A549 (cell line): ENCODE data around the gene DNAJC16. TPM values are rescaled to one million over a fixed set of nuclear protein-coding genes. Genes with fewer than 3 reads are reported as not detected.

Experiments used
- ATAC-seq, 2 experiments: fragments of 200-7000 bp in 1 of 2; fragments of >200 bp in 1 of 2; cut with Nextera tagmentation in 1 of 2; cut with Tn5 transposase in 1 of 2; 3 replicates each; pipeline versions ENCODE4 v1.8.0 to v1.9.1; 2018 to 2020; ENCODE audit warnings: mild to moderate bottlenecking in 1 of 2, moderate library complexity in 1 of 2
- CTCF ChIA-PET: fragments of 300-600 bp; sonication (Branson Sonifier 250); formaldehyde crosslinking; extraction: SDS; loops from one replicate; lab custom pipeline; 2021; ENCODE audit warnings: antibody characterized with exemption, inconsistent platforms; lab: Yijun Ruan, JAX
- POLR2A ChIA-PET: fragments of 350-600 bp; formaldehyde crosslinking; extraction: SDS; loops from one replicate; lab custom pipeline; 2021; ENCODE audit warnings: antibody characterized with exemption, inconsistent platforms; lab: Yijun Ruan, JAX
- DNase-seq, 2 experiments: peaks; one replicate each; pipeline versions ENCODE4 v3.0.0 to v3.0.0-alpha.2; 2011 to 2016; ENCODE audit warnings: low read depth in 1 of 2, low spot score in 1 of 2
- FAIRE-seq: peaks from 2 replicates; lab custom pipeline; 2011; peaks lifted over from hg19 to GRCh38; lab: Jason Lieb, UNC
- H3K27ac ChIP-seq, 2 experiments: fragments of >200 bp; sonication (Bioruptor Twin); formaldehyde crosslinking; 3 replicates each; pipeline ENCODE4 v1.5.1; 2016 to 2017
- H3K4me1 ChIP-seq: fragments of >200 bp; sonication (Bioruptor Twin); formaldehyde crosslinking; 3 replicates; pipeline ENCODE4 v1.6.1; 2016
- H3K4me2 ChIP-seq: fragments of >200 bp; sonication (Bioruptor Twin); formaldehyde crosslinking; 3 replicates; pipeline ENCODE4 v1.6.1; 2016
- H3K4me3 ChIP-seq: fragments of >200 bp; sonication (Bioruptor Twin); formaldehyde crosslinking; 3 replicates; pipeline ENCODE4 v1.5.1; 2016
- H3K9me3 ChIP-seq: fragments of >200 bp; sonication (Bioruptor Twin); formaldehyde crosslinking; 3 replicates; pipeline ENCODE4 v1.6.1; 2016
- CHD2 ChIP-seq: fragments of 150-350 bp; IDR thresholded peaks from 2 replicates; pipeline ENCODE4 v1.6.1; 2014; ENCODE audit warnings: low read length; ENCODE audit not compliant: partially characterized antibody
- EHF ChIP-seq: fragments of 250-450 bp; sonication (Bioruptor Pico); IDR thresholded peaks from 2 replicates; pipeline ENCODE4 v1.5.0; 2020; ENCODE audit warnings: mild to moderate bottlenecking
- EP300 ChIP-seq, 2 experiments: fragments of >200 bp; sonication (Bioruptor Twin); formaldehyde crosslinking; IDR thresholded peaks; 2 replicates in 1 of 2; 3 replicates in 1 of 2; pipeline ENCODE4 v1.6.1; 2016 to 2017
- ESRRA ChIP-seq: fragments of 150-350 bp; IDR thresholded peaks from 2 replicates; pipeline ENCODE4 v1.6.1; 2014; ENCODE audit warnings: mild to moderate bottlenecking, low read length, borderline replicate concordance
- GATA3 ChIP-seq: IDR thresholded peaks from 2 replicates; pipeline ENCODE4 v1.6.1; 2012; ENCODE audit warnings: borderline replicate concordance
- HDAC2 ChIP-seq: fragments of 200-600 bp; sonication (generic); IDR thresholded peaks from 2 replicates; pipeline ENCODE4 v1.6.1; 2016
- HOXB13 ChIP-seq: fragments of 250-450 bp; sonication (Bioruptor Pico); IDR thresholded peaks from 2 replicates; pipeline ENCODE4 v1.5.0; 2020; ENCODE audit warnings: low read depth, mild to moderate bottlenecking, moderate library complexity
- HOXB5 ChIP-seq: fragments of 250-450 bp; sonication (Bioruptor Pico); IDR thresholded peaks from 2 replicates; pipeline ENCODE4 v1.5.0; 2020; ENCODE audit warnings: mild to moderate bottlenecking, moderate library complexity
- JUN ChIP-seq, 2 experiments: fragments of >200 bp; sonication (Bioruptor Twin); formaldehyde crosslinking; IDR thresholded peaks; 2 replicates in 1 of 2; 3 replicates in 1 of 2; pipeline ENCODE4 v1.6.1; 2016 to 2017
- KDM1A ChIP-seq: fragments of 200-600 bp; sonication (generic); IDR thresholded peaks from 2 replicates; pipeline ENCODE4 v1.6.1; 2016; ENCODE audit warnings: low read depth, mild to moderate bottlenecking
- MAFK ChIP-seq: fragments of 450-650 bp; IDR thresholded peaks from 2 replicates; pipeline ENCODE4 v1.6.1; 2014; ENCODE audit not compliant: partially characterized antibody
- NFE2L2 ChIP-seq: fragments of 150-350 bp; conservative IDR thresholded peaks from 2 replicates; pipeline ENCODE4 v1.6.1; 2014; ENCODE audit warnings: low read length
- NR3C1 ChIP-seq: fragments of >200 bp; sonication (Bioruptor Twin); formaldehyde crosslinking; IDR thresholded peaks from 3 replicates; pipeline ENCODE4 v1.6.1; 2017
- PHF8 ChIP-seq: fragments of 200-600 bp; sonication (generic); IDR thresholded peaks from 2 replicates; pipeline ENCODE4 v1.6.1; 2016; ENCODE audit warnings: low read depth, mild to moderate bottlenecking, antibody characterized with exemption, moderate library complexity, borderline replicate concordance
- POLR2A ChIP-seq: IDR thresholded peaks from 2 replicates; pipeline ENCODE4 v1.6.1; 2012; ENCODE audit warnings: mild to moderate bottlenecking, low read length
- RFX5 ChIP-seq: fragments of 450-650 bp; IDR thresholded peaks from 2 replicates; pipeline ENCODE4 v1.7.1; 2014; ENCODE audit warnings: antibody characterized with exemption, mild to moderate bottlenecking, moderate library complexity
- RNF2 ChIP-seq: fragments of 200-600 bp; sonication (generic); IDR thresholded peaks from 2 replicates; pipeline ENCODE4 v1.6.1; 2016; ENCODE audit warnings: low read depth, mild to moderate bottlenecking, antibody characterized with exemption, moderate library complexity, borderline replicate concordance
- SMC3 ChIP-seq: fragments of >200 bp; sonication (Bioruptor Twin); formaldehyde crosslinking; IDR thresholded peaks from 3 replicates; pipeline ENCODE4 v1.6.1; 2018; ENCODE audit warnings: inconsistent platforms
- ZC3H11A ChIP-seq: fragments of 450-650 bp; IDR thresholded peaks from 2 replicates; pipeline ENCODE4 v1.6.1; 2014; ENCODE audit warnings: antibody characterized with exemption, mild to moderate bottlenecking
- WGBS: methylation state at CpG from one replicate; pipeline ENCODE4 v1.1.6; 2017; ENCODE audit errors: missing lambda C conversion rate; 5-methylcytosine and 5-hydroxymethylcytosine counted together
- polyA plus RNA-seq, 4 experiments: library from polyadenylated mRNA; depleted of rRNA in 3 of 4; stranded (reverse); fragments of >200 nt; fragmentation: RNase III in 1 of 4; extraction: RNeasy Plus Mini Kit Qiagen cat#74134 plus additional on column Dnase treatment in 1 of 4; gene quantifications; 2 replicates in 3 of 4; 3 replicates in 1 of 4; pipeline ENCODE4 v1.2.3, GENCODE V29; 2011 to 2017
- TF ChIP-seq, protein P1 (sequence below): fragments of 250-450 bp; sonication (Bioruptor Pico); IDR thresholded peaks from 2 replicates; pipeline ENCODE4 v1.5.0; 2020; ENCODE audit warnings: low read depth, mild to moderate bottlenecking, moderate library complexity
- TF ChIP-seq, protein P2 (sequence below): IDR thresholded peaks from 2 replicates; pipeline ENCODE4 v1.6.1; 2012
- TF ChIP-seq, protein P3 (sequence below): fragments of >200 bp; sonication (Bioruptor Twin); formaldehyde crosslinking; IDR thresholded peaks from 2 replicates; pipeline ENCODE4 v1.6.1; 2016
- TF ChIP-seq, protein P4 (sequence below): IDR thresholded peaks from 2 replicates; pipeline ENCODE4 v1.6.1; 2012; ENCODE audit warnings: low read depth, borderline replicate concordance

The DNAJC16 gene
- polyA plus RNA-seq, 2 of the 4 experiments (the other 2 are of a cell fraction), result 4.6 to 12.5 TPM

- no peaks in the 10 kb centered on the region for H3K4me1 ChIP-seq
- POLR2A ChIA-PET, result no interaction called here
- DNase-seq, result no peak
- FAIRE-seq, result no peak
- no peak overlapping the region for H3K4me2 ChIP-seq
- no peak overlapping the region for H3K27ac ChIP-seq
- H3K4me3 ChIP-seq, result no peak overlapping the region
- TF ChIP-seq JUN (IDR thresholded peaks at IDR 0.05) (no peak), CHD2 (no peak), KDM1A (no peak), NFE2L2 (no peak), PHF8 (no peak), EP300 (IDR thresholded peaks at IDR 0.05) (no peak), HOXB13 (CRISPR knock-in tag) (no peak), RNF2 (no peak), SMC3 (no peak), POLR2A (no peak), ZC3H11A (no peak), HOXB5 (CRISPR knock-in tag) (no peak), HDAC2 (no peak), MAFK (no peak), NR3C1 (no peak), RFX5 (no peak)
- TF ChIP-seq, protein P1, sequence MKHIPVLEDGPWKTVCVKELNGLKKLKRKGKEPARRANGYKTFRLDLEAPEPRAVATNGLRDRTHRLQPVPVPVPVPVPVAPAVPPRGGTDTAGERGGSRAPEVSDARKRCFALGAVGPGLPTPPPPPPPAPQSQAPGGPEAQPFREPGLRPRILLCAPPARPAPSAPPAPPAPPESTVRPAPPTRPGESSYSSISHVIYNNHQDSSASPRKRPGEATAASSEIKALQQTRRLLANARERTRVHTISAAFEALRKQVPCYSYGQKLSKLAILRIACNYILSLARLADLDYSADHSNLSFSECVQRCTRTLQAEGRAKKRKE, result no peak
- TF ChIP-seq, protein P2, sequence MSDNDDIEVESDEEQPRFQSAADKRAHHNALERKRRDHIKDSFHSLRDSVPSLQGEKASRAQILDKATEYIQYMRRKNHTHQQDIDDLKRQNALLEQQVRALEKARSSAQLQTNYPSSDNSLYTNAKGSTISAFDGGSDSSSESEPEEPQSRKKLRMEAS, result no peak
- TF ChIP-seq, protein P3, sequence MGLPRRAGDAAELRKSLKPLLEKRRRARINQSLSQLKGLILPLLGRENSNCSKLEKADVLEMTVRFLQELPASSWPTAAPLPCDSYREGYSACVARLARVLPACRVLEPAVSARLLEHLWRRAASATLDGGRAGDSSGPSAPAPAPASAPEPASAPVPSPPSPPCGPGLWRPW, result no peak
- CTCF ChIA-PET, result no interaction called here
- no peaks in the 10 kb centered on the region for H3K9me3 ChIP-seq
- 100% methylated on average over 2 of the region's 2 CpGs for WGBS
- ATAC-seq, result no peak
Measured at GRCh38 chr1:15557008-15557407, 30.4 kb downstream of the DNAJC16 start.

GRCh38 chr1:15557594-15557993 lies 30.9 kb downstream of the DNAJC16 start:
- ChIA-PET CTCF (no interaction called here), POLR2A (no interaction called here)
- no peak for TF ChIP-seq RFX5
- no peak for TF ChIP-seq EHF
- no peak for TF ChIP-seq ESRRA
- TF ChIP-seq, protein P4, sequence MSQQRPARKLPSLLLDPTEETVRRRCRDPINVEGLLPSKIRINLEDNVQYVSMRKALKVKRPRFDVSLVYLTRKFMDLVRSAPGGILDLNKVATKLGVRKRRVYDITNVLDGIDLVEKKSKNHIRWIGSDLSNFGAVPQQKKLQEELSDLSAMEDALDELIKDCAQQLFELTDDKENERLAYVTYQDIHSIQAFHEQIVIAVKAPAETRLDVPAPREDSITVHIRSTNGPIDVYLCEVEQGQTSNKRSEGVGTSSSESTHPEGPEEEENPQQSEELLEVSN, result no peak
- 83% methylated on average over 2 of the region's 2 CpGs for WGBS
- DNase-seq, result no peak
- Histone ChIP-seq H3K4me2 (no peak overlapping the region), H3K4me3 (no peak overlapping the region), H3K27ac (no peak overlapping the region), H3K4me1 (no peaks in the 10 kb centered on the region), H3K9me3 (no peaks in the 10 kb centered on the region)
- ATAC-seq, result no peak
- no peak for FAIRE-seq

- 84% methylated on average over 4 of the region's 4 CpGs for WGBS
- Histone ChIP-seq H3K4me2 (no peak overlapping the region), H3K27ac (no peak overlapping the region), H3K4me3 (no peak overlapping the region), H3K4me1 (no peaks in the 10 kb centered on the region), H3K9me3 (no peaks in the 10 kb centered on the region)
- CTCF ChIA-PET, result no interaction called here
- no peak for DNase-seq
- POLR2A ChIA-PET, result interaction anchor here (0.6 kb wide), 1 partner anchor 84 kb away, joined by 3 read pairs; no protein-coding TSS in a partner anchor
- TF ChIP-seq GATA3, result no peak
- no peak for FAIRE-seq
- no peak for ATAC-seq
Measured at GRCh38 chr1:15558516-15558915, 31.9 kb downstream of the DNAJC16 start.
